ENCODE measurements around the gene BARX1. TPM values are rescaled to one million over a fixed set of nuclear protein-coding genes. Genes with fewer than 3 reads are reported as not detected.

BARX1 gene
- total and polyA plus RNA-seq, 10 of the 15 experiments (the other 5 are each of a cell fraction or from before 2014, with no cell fraction given) = not detected

DNA sequence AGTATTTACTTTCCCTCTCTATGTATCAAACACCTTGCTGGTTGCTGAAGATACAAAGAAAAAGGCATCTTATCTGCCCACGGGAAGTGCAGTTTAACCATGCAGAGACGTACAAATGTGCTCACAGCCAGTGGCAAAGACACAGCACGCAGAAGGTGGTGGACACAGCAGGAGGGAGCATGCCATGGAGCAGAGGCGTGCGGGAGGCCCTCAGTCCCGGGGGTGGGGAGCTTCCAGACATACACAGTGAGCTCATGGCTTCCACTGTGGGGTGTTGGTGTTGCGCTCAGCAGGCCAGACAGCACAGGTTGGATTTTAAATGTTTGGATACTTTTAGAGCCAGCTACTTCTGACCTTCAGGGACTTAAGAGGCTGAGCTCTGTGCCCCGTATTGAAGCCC is 8.8 kb upstream of the BARX1 start:
- FAIRE-seq (no peak), ATAC-seq (no peak), DNase-seq (ENCODE audit: low read depth, low spot score) (no peak)
- in situ Hi-C loops (cut with MboI) (loop anchor here (10.0 kb wide), 1 partner anchor 799 kb away; no protein-coding TSS in a partner anchor), intact Hi-C loops (cut with micrococcal nuclease; ENCODE audit: unreplicated experiment) (loop anchor here (1.0 to 5.0 kb wide), 4 partner anchors 138 to 857 kb away; no protein-coding TSS in a partner anchor)
- H3K4me1 ChIP-seq (ENCODE audit: control insufficient read depth, insufficient read depth, low read length) = no peaks in the 10 kb centered on the region
- H4K20me1 ChIP-seq (ENCODE audit: control insufficient read depth, insufficient read depth) = no peaks in the 10 kb centered on the region
- WGBS (ENCODE audit: insufficient coverage, insufficient replicate concordance, low lambda C conversion rate, missing lambda C conversion rate) = 28% methylated on average over 8 of the region's 8 CpGs
- H3K4me2 ChIP-seq (ENCODE audit: control insufficient read depth, insufficient read depth) = no peak overlapping the region
- no peak for TF ChIP-seq KDM1A (IDR thresholded peaks at IDR 0.05; ENCODE audit: borderline replicate concordance)
- TF ChIP-seq ZNF592 (IDR thresholded peaks at IDR 0.05) = no peak
- no peak for TF ChIP-seq BMI1 (IDR thresholded peaks at IDR 0.05; ENCODE audit: borderline replicate concordance)
- TF ChIP-seq POLR2AphosphoS5 (IDR thresholded peaks at IDR 0.05; ENCODE audit: low read length) = no peak
- TF ChIP-seq SUPT20H (IDR thresholded peaks at IDR 0.05; ENCODE audit: borderline replicate concordance, control insufficient read depth, low read depth, low read length) = no peak
- TF ChIP-seq SKIL (IDR thresholded peaks at IDR 0.05; ENCODE audit: low read depth, poor library complexity, severe bottlenecking) = no peak
- no peak for TF ChIP-seq CHD2 (IDR thresholded peaks at IDR 0.05; ENCODE audit: borderline replicate concordance, low read depth, low read length)
- no peak for TF ChIP-seq MXI1 (IDR thresholded peaks at IDR 0.05; ENCODE audit: low read depth, low read length)
- TF ChIP-seq, protein P1, sequence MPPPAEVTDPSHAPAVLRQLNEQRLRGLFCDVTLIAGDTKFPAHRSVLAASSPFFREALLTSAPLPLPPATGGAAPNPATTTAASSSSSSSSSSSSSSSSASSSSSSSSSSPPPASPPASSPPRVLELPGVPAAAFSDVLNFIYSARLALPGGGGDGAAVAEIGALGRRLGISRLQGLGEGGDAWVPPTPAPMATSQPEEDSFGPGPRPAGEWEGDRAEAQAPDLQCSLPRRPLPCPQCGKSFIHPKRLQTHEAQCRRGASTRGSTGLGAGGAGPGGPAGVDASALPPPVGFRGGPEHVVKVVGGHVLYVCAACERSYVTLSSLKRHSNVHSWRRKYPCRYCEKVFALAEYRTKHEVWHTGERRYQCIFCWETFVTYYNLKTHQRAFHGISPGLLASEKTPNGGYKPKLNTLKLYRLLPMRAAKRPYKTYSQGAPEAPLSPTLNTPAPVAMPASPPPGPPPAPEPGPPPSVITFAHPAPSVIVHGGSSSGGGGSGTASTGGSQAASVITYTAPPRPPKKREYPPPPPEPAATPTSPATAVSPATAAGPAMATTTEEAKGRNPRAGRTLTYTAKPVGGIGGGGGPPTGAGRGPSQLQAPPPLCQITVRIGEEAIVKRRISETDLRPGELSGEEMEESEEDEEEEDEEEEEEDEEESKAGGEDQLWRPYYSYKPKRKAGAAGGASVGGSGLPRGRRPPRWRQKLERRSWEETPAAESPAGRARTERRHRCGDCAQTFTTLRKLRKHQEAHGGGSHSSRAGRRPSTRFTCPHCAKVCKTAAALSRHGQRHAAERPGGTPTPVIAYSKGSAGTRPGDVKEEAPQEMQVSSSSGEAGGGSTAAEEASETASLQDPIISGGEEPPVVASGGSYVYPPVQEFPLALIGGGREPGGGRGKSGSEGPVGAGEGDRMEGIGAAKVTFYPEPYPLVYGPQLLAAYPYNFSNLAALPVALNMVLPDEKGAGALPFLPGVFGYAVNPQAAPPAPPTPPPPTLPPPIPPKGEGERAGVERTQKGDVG (CRISPR knock-in tag; IDR thresholded peaks at IDR 0.05) = no peak
- no peak for TF ChIP-seq RCOR1 (conservative IDR thresholded peaks at IDR 0.05; ENCODE audit: low read depth, low read length)
- TF ChIP-seq HDAC6 (IDR thresholded peaks at IDR 0.05; ENCODE audit: unreplicated experiment) = no peak
- no peak for TF ChIP-seq ZZZ3 (IDR thresholded peaks at IDR 0.05; ENCODE audit: control insufficient read depth, insufficient read length, low read depth)
- no peak for TF ChIP-seq HCFC1 (IDR thresholded peaks at IDR 0.05; ENCODE audit: low read length)
- TF ChIP-seq TARDBP (IDR thresholded peaks at IDR 0.05; ENCODE audit: borderline replicate concordance) = no peak
- H3K27me3 ChIP-seq (replicated peaks in 1 of 2; ENCODE audit: control insufficient read depth in 2 of 2, insufficient read depth in 2 of 2, low read length in 1 of 2) = peaks cover 6 to 14% of the 10 kb centered on the region in 2 experiments
- ChIA-PET POLR2A (no interaction called here), SMC1A (ENCODE audit: uncharacterized antibody, unreplicated experiment) (interaction anchor here (1.6 kb wide), 1 partner anchor 282 kb away, joined by 5 read pairs; no protein-coding TSS in a partner anchor), RAD21 (ENCODE audit: unreplicated experiment) (interaction anchor here (0.9 kb wide), 1 partner anchor 282 kb away, joined by 4 read pairs; no protein-coding TSS in a partner anchor), CTCF (interaction anchor here (0.7 to 3.9 kb wide), 5 partner anchors 21 to 283 kb away, joined by 3 to 36 read pairs (median 5); no protein-coding TSS in a partner anchor)
- H3K36me3 ChIP-seq (ENCODE audit: control insufficient read depth in 2 of 2, insufficient read depth in 2 of 2, low read length in 1 of 2) = no peaks in the 10 kb centered on the region
- no peak overlapping the region for H2AFZ ChIP-seq (ENCODE audit: control insufficient read depth, low read depth, low read length)
- no TSS peak for BruUV-seq (replicated peaks)
- H3K9ac ChIP-seq (ENCODE audit: control insufficient read depth, insufficient read depth, low read length) = no peak overlapping the region
- H3K4me3 ChIP-seq = no peak overlapping the region
- H3K27ac ChIP-seq (ENCODE audit: control insufficient read depth, insufficient read depth) = no peak overlapping the region
- H3K79me2 ChIP-seq (ENCODE audit: control insufficient read depth, insufficient read depth, low read length) = no peaks in the 10 kb centered on the region
- no peaks in the 10 kb centered on the region for H3K9me3 ChIP-seq (replicated peaks; ENCODE audit: control insufficient read depth, insufficient read depth, low read length)
